Measurements from ENCODE around the gene RGMA.

- no peak for TF ChIP-seq POLR2A (IDR thresholded peaks at IDR 0.05; ENCODE audit: control extremely low read depth in 1 of 2, low read depth in 2 of 2, low read length in 2 of 2)
- TF ChIP-seq CTCF (IDR thresholded peaks at IDR 0.05; ENCODE audit: control extremely low read depth in 1 of 3, insufficient read depth in 1 of 3, low read depth in 1 of 3, low read length in 3 of 3): no peak
- TF ChIP-seq GTF2F1 (IDR thresholded peaks at IDR 0.05; ENCODE audit: borderline replicate concordance, low read depth, low read length): no peak
- TF ChIP-seq SIN3A (conservative IDR thresholded peaks at IDR 0.05 in 1 of 2, IDR thresholded peaks at IDR 0.05 in 1 of 2; ENCODE audit: low read depth in 1 of 2, low read length in 2 of 2): no peak
- no peak for TF ChIP-seq MAX (IDR thresholded peaks at IDR 0.05)
- no peak for TF ChIP-seq CHD2 (IDR thresholded peaks at IDR 0.05; ENCODE audit: low read length)
- TF ChIP-seq EP300 (IDR thresholded peaks at IDR 0.05; ENCODE audit: borderline replicate concordance in 1 of 2, low read depth in 2 of 2, low read length in 2 of 2): no peak
- no peak for TF ChIP-seq POLR2AphosphoS5 (IDR thresholded peaks at IDR 0.05; ENCODE audit: low read depth, low read length)
- no peak for TF ChIP-seq FOSL1 (IDR thresholded peaks at IDR 0.05; ENCODE audit: insufficient read depth, low read depth, low read length)
These were observed 25.0 kb downstream of the RGMA start for GRCh38 chr15:93063796-93064690.

Measured in H1 (cell line).